ENCODE measurements around the gene ARL8B.
A peak's percentile ranks its signal among the peaks of the same experiment; 100 is the strongest.
"Not testable (repeated sequence)": the region's sequence is repeated elsewhere in the genome, so short reads cannot be mapped to it uniquely, and the experiment has no call there.

Gene ARL8B

GRCh38 chr3:5147152-5147551 lies 25.1 kb downstream of the ARL8B start:
- not testable (repeated sequence) for DNase-seq

DNA sequence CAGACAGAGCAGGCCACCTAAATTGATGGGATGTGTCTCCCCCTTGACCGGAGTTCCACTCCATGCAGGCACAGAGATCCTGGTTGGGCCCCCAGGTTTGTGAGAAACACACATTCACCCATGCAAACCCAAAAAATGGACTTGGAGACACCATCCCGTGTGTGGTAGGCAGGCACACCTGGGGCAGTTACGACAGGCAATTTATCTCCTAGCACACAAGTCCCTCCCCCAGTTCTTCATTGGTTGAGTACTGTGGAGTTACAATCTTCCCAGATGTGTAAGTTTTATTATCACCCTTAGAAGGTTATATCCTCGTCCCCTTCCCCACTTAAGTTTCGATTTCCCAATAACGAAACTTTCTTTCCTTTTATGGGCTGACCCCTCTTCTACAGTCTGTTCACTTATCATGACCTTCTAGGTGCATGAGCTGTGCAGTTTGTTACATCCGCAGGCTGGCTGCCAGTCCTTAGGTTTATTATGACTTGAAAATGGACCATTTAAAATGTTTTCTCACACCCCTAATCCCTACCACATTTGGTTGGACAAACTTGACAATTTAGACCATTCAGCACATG lies 27.3 kb downstream of the ARL8B start:
- DNase-seq = no peak

DNA sequence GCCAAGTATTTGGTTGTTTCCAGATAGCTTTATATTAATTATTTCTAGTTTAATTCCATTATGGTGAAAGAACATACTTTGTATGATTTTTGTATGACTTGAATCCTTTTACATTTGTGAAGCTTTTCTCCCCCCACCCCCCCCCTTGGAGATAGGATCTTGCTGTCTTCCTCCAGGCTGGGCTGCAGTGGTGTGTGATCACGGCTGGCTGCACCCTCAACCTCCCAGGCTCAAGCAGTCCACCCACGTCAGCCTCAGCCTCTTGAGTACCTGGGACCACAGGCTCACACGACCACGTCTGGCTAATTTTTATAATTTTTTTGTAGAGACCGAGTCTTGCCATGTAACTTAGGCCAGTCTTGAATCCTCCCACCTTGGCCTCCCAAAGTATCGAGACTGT lies 29.5 kb downstream of the ARL8B start:
- no peak for DNase-seq

DNA sequence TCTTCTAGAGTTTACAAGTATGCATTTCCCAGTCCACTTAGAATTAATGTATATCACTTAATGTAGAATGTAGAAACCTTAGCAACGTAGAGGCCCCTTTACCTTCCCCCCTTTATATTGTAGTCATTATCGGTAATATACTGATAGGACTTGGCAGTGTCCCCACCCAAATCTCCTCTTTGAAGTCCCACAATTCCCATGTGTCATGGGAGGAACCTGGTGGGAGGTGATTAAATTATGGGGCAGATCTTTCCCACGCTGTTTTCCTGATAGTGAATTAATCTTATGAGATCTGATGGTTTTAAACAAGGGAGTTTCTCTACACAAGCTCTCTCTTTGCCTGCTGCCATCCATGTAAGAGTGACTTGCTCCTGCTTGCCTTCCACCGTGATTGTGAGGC lies 31.0 kb downstream of the ARL8B start:
- DNase-seq = no peak

- no peak for DNase-seq
Observed at GRCh38 chr3:5155241-5155640, 33.1 kb downstream of the ARL8B start.

DNA sequence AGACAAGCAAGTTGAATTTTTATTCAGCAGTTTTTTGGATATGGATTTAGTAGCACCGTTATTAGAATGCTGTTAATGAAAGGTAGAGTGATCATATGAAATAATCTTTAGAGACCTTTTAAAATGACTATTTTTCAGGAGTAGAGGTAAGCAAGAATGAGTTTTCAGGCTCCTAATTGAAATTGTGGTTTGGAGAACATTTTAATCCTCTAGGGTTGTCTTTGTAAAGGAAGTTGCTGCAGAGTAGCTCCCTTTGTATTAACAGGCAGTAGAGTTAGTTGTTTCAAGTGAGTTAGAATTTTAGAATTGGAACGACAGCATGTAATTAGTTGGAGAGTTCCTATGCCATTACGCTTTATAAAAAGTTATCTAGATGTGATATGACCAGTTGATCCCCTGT lies 38.2 kb downstream of the ARL8B start:
- no peak for DNase-seq

DNA sequence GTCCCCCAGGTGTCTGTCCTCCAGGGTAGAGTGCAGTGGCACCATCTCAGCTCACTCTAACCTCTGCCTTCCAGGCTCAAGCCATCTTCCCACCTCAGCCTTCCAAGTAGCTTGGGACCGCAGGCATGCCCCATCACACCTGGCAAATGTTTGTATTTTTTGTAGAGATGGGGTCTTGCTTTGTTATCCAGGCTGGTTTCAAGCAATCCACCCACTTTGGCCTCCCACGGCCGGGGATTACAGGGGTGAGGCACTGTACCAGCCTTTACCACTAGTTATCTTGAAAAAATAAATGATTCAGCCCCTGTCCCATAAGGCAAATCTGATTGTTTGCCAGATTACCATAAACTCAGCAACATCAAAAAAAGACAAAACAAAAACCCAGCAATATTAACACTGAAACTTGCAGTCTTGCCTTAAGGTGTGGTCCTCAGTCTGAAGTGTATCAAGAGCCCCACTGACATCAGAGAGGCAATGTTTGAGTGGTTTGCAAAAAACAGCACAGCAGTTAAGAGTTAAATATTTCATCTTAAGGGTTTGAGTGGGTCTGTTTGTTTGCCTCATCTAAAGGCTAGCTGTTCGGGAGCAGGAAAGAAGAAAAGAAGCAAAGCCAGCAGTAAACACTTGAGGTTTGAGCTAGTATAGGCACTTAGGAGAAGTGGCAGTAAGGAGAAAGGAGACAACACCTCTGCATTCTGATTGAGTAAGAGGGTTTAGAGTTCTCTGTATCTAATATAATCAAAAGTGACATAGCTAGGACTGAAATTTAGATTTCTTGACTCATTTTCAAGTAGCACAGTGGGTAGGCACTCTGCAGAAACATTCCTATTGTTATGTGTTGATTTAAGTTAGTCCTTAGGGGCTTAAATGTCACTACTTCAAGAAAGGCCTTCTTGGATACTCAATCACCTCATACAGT lies 39.1 kb downstream of the ARL8B start:
- peak; percentile 37 for DNase-seq

DNA sequence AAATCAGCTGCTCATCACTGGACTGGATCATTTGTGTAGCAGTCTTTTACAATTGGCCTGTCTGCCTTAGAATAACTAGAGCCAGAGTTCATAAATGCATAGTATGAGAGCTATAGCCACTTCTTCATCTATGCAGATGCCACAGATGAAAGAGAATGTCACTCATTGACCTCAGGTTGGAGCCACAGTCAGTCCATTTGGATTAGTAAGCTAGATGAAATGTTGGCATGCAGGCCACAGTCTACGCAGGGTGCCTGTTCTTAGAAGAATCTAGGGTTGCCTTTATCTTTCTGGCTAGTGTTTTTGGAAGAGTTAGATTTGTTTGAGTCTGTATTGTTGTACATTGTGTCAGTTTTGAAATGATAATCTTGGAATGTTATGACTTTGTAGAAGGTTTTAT lies 40.0 kb downstream of the ARL8B start:
- no peak for DNase-seq

- DNase-seq = no peak
Observed at GRCh38 chr3:5165698-5166097, 43.6 kb downstream of the ARL8B start.

GRCh38 chr3:5166846-5167245 lies 44.8 kb downstream of the ARL8B start:
- no peak for DNase-seq

DNA sequence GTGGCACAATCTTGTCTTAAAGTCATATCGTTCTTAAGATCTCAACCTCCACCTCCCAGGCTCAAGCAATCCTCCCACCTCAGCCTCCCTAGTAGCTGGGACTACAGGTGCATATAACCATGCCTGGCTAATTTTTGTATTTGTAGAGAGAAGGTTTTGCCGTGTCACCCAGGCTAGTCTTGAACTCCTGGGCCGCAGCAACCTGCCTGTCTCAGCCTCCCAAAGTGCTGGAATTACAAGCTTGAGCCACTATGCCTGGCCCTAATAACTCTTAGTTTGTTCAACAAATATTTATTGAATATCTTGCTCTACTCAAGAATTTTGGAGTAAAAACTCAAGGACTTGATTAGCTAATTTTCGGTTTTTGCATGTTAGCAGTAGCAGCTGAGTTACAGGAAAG lies 46.0 kb downstream of the ARL8B start:
- DNase-seq = no peak

GRCh38 chr3:5169807-5170206 lies 47.7 kb downstream of the ARL8B start:
- DNase-seq = no peak

DNA sequence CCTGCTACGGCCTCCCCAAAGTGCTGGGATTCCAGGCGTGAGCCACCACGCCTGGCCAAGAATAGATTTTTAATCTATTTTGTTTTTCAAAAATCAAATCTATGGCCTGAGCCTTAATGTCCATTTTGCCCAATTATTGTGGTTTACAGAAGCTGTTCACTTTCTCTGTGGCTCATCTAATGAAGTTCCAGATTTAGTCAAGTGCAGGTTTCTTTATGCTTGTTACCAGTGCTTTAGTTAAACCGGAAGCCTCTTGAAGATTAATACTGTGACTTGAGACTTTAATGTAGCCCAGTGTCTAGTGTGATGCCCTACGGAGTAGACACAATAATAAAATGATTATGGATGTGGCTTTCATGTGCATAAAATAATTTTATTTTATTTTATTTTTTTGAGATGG lies 48.9 kb downstream of the ARL8B start:
- no peak for DNase-seq

GRCh38 chr3:5172018-5172417 lies 49.9 kb downstream of the ARL8B start:
- no peak for DNase-seq

DNA sequence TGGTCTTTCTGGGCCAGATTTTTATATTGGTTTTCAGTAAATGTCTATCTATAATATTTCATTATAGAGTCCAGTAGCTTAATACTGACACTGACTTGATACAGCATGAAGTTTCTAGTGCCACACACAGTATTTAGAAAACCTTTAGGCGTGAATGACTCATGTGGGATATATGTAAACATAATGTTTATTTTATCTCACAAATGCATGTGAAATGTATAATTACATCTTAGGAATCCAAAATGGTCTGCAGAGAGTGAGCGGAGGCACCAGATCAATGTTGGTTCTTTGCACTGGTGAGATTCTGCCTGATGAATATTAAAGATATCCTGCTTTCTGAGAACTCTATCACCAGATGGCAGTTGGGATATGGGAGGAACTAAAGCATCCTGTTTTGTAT lies 56.9 kb downstream of the ARL8B start:
- not testable (repeated sequence) for DNase-seq

- no peak for DNase-seq
Observed at GRCh38 chr3:5181469-5182141, 59.5 kb downstream of the ARL8B start.

GRCh38 chr3:5183714-5184113 lies 61.6 kb downstream of the ARL8B start:
- DNase-seq = not testable (repeated sequence)

GRCh38 chr3:5184499-5184898 lies 62.4 kb downstream of the ARL8B start:
- DNase-seq = no peak

- no peak for DNase-seq
Observed at GRCh38 chr3:5185093-5185673, 63.1 kb downstream of the ARL8B start.

DNA sequence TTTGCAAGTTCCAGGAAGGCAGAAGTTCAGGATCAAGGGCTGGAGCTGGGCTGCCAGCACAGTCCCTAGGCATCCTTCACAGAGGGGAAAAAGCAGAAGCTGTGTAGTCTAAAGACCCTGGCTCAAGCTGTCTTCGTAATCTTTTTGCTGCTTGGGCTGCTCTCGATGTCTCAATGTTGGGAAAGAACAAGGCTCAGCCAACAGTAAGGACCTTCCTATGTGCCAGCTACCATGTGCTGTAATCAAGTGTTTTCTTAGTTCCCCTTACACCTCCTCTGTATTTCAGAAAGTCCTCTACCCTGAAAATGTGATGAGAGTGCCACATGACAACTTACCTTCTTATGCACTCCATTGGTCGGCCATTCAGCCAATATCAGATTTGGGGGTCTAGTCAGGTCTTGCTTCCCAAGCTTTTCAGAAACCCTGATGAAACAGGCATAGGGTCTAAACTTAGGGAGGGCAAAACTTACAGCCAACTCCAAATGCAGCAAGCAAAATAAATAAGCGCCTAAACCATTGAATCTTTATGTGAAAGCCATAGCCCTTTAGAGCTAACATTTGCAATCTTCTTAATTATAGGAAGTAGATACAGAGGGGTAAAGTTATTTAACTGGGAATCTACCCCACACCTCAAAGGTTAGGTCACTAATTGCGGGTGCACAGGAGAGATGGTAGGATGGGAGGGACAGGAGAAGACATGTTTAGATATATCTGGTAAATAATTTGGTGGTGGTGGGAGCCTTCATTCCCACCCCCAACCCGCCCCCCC lies 64.2 kb downstream of the ARL8B start:
- DNase-seq = peak; percentile 16

DNA sequence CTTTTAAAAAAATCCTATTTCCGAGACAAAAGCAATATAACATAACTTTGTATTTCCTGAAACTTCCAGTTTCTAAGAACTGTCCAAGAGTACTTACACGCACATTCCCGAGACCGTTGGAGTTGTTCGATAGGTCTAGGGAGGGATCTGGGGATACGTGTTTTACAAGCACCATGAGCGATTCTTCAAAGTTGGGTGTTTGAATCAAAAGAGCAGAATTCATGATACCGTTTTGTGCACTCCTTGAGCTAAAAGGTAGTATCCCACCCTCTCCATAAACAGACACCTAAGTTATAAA lies 64.7 kb downstream of the ARL8B start:
- DNase-seq = peak; percentile 41

DNA sequence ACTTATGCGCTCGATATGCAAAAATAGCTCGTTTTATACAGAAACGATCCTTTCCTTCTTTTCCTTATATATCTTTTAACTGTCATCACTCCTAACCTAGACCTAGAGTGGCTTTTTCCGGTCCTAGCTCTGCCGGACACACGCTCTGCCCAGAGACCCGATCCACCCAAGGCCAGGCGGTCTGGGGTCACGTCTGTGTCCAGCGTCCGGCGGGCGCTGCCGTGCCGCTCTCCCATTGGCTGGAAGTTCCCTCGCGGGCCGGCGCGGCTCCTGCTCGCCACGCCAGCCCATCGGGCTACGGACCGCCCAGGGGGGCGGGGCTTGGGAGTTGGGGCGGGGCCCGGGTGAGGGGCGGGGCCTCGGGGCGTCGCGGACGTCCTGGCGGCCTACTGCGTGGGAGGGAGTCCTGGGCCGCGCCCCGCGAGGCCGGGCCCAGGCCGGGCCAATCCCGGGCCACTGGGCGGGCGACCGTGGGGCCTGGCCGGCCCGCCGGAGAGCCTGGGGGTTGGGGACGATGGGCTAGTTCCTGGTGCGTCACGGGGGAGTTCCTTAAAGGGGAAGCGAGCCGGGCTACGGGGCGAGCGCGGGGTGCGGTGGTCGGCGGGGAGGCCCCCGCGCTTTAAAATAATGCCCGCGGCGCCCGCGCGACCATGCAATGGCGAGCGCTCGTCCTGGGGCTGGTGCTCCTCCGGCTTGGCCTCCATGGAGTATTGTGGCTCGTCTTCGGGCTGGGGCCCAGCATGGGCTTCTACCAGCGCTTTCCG lies 65.2 kb downstream of the ARL8B start, which contains the start of gene EDEM1:
Gene EDEM1, plus strand, starts transcription at position 552 of the 764 bp plus-strand sequence. Its CDS starts 99 bp downstream, at position 651.
- peak; percentile 86 for DNase-seq

Data from DMS53 (cell line).